Measurements from ENCODE around the gene SFRP5.

GRCh38 chr10:97721871-97722780, 49.7 kb downstream of the SFRP5 start:
- no peak for TF ChIP-seq MAFK (IDR thresholded peaks at IDR 0.05; ENCODE audit: low read depth, low read length)
- no peak for TF ChIP-seq CTCF (conservative IDR thresholded peaks at IDR 0.05; ENCODE audit: low read depth, low read length)
- TF ChIP-seq USF2 (IDR thresholded peaks at IDR 0.05; ENCODE audit: low read depth, low read length): no peak
- no peak for TF ChIP-seq POLR2A (IDR thresholded peaks at IDR 0.05; ENCODE audit: low read depth, low read length)
- TF ChIP-seq BHLHE40 (IDR thresholded peaks at IDR 0.05; ENCODE audit: low read depth, low read length): no peak
- no peak for TF ChIP-seq RAD21 (IDR thresholded peaks at IDR 0.05; ENCODE audit: low read length)
- no peak for TF ChIP-seq RCOR1 (IDR thresholded peaks at IDR 0.05; ENCODE audit: insufficient replicate concordance, low read length)
- TF ChIP-seq CEBPB (IDR thresholded peaks at IDR 0.05; ENCODE audit: low read depth, low read length): no peak
- no peak for TF ChIP-seq RFX5 (IDR thresholded peaks at IDR 0.05; ENCODE audit: low read depth, low read length)
- TF ChIP-seq SMC3 (IDR thresholded peaks at IDR 0.05; ENCODE audit: low read depth, low read length): no peak
- no peak for TF ChIP-seq FOS (IDR thresholded peaks at IDR 0.05; ENCODE audit: low read depth, low read length)
- TF ChIP-seq MAZ (IDR thresholded peaks at IDR 0.05; ENCODE audit: borderline replicate concordance, low read depth, low read length): no peak
- no peak for TF ChIP-seq MXI1 (IDR thresholded peaks at IDR 0.05; ENCODE audit: borderline replicate concordance, low read depth, low read length)

Measured in IMR-90 (cell line).